HUDEP-2 (cell line): Measurements from ENCODE around the gene TET3.
A peak's percentile ranks its signal among the peaks of the same experiment; 100 is the strongest.
"Not testable (repeated sequence)": the region's sequence is repeated elsewhere in the genome, so short reads cannot be mapped to it uniquely, and the experiment has no call there.

ENCODE experiments used
- DNase-seq, 76 experiments: peaks; one replicate each; lab custom pipeline; 2025; ENCODE audit not compliant: unreplicated experiment in 76 of 76; lab: John Stamatoyannopoulos, UW

The TET3 gene

DNA sequence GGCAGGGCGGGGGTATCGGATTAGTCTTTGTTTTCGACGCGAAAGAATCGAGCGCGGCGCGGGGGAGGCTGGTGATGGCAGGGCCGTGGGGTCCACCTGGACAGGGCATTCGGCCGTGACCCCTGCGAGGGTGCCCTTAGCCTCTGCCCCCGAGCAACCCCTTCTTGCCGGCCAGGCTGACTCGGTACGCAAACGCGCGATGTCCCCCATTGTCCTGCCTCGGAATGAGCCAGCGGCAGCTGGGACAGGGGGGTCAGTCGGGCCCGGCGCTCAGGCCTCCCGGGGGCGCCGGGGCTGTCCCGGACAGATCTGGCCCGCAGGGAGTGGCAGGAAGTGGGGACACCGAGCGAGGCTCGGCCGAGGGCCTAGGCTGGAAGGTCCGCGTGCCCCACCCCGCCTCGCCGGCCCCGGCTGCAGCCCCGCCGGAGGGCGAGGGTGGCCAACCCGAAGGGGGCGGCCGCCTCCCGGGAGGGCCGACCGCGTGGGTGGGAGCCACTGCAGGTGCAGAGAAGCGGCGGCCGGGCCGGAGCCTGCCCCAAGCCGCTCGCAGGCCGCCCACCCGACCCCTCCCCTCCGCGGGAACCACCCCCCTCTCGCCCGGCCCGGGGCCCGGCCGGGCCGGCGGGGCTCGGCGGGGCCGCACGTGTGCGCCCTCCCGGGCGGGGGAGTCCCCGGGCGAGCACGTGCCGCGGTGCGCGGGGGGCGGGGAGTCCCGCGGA lies at the start of gene TET3:
TSS of gene TET3 (plus strand) at position 708 of the 719 bp plus-strand sequence. CDS start 1,494 bp downstream, outside the sequence.
- DNase-seq = peak in 36 of 76 experiments; percentile 12 to 57 (median 38)

DNA sequence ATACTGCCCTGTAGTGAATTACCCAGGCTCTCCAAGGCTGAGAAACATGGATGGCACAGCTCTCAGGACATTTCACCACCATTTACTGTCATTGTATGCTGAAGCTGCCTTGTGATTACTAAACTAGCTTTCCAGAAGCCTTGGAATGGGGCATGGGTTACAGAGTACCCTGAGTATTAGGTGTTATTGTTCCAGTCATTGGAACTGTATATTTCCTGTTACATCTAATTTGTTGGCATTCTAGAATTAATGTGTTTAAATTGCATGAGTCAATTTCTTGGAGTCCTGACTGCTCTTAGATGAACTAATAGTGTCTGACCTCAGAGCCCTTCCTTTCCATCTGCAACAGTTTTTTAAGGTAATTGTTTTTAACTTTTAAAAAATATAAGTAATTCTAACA lies 49.1 kb upstream of the TET3 start:
- DNase-seq = no peak

GRCh38 chr2:73937103-73937885 lies 47.4 kb upstream of the TET3 start:
- DNase-seq = no peak

DNA sequence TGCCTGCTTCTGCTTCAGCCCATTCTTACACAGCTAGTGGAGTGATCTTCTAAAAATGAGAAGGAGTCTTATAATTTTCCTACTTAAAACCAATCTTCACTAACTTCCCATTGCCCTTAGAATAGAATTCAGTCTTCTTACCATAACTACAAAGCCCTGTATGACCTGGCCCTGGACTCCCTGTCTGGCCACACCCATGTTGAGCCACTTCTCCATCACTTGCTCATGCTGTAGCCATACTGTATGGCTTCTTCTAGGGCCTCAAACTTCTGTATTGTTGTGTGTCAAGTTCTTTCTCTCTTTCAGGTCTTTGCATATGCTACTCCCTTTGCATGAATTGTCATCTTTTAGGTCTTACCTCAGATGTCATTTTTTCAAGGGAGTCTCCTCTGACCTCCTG lies 46.8 kb upstream of the TET3 start:
- DNase-seq = no peak

GRCh38 chr2:73938718-73939352 lies 45.9 kb upstream of the TET3 start:
- no peak for DNase-seq

DNA sequence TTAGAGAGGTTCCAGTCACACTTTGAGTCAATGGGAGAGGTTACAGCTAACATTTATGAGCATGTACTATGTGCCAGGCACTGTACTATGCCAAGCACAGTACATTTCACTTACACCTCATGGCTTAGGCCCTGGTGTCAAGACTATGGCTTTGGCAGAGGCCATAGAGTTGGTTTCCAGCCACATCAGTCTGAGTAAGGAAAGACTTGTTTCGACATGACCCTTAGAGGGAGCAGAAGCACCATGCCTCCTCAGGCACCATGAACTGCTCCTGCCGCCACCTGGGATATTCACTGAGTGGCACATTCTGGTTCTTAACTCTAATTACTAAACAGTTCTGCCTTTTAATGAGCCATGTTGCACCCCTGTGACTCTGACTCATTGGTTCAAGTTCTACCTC lies 45.3 kb upstream of the TET3 start:
- DNase-seq = peak in 10 of 76 experiments; percentile 1 to 16 (median 10)

- not testable (repeated sequence) for DNase-seq
These were observed 44.6 kb upstream of the TET3 start for GRCh38 chr2:73940066-73940465.

DNA sequence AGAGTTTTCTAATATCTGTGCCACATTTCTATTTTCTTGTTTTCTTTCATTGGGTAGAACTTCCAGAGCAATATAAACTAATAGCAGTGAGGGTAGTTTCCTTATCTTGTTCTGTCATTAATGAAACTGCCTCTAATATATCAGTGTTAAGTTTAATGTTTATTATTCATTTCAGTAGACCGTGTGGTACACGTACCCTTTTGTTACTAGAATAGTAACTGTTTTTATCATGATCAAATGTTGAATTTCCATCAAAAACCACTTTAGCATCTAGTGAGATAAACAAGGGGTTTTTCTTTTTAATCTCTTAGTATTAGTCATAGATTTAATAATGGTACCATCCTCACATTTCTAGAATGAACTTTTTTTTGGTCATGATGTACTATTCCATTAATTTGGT lies 42.0 kb upstream of the TET3 start:
- no peak for DNase-seq

DNA sequence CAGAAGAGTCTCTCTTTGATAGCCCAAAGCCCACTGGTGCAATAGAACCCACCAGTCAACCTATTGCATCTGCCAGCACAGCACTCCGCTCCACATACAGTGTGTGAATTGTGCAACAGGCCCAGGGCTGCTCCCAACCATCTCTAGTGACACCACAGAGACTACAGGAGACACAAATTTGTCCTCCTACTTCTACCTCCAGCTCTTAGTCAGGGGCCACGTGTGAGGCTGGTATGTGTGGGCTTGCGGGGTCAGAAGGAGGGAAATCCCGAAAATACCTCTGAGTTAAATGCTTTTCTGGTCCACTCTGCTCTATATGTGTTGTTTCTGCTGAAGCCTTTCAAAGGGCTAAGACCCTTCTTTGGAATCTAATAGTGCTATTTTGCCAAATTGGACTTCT lies 40.0 kb upstream of the TET3 start:
- DNase-seq = no peak

DNA sequence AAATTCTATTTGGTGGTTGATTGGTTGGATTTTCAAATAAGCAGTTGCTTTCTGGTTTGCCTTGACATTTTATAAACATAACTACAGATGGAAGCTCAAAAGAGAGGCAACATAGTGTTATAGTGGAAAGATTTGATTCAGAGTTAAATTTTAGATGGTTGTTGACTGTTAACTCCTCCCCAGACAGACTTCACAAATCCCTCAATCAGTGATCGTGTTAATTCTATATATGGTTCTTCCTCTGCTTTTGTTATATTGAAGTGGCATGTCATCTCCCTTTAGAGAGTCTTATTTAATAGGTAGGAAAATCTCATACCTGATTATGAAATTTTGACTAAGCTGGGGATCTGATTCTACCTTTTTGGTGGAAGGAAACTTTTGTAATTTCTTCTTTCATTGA lies 38.5 kb upstream of the TET3 start:
- DNase-seq = no peak

- no peak for DNase-seq
These were observed 38.0 kb upstream of the TET3 start for GRCh38 chr2:73946666-73947065.

DNA sequence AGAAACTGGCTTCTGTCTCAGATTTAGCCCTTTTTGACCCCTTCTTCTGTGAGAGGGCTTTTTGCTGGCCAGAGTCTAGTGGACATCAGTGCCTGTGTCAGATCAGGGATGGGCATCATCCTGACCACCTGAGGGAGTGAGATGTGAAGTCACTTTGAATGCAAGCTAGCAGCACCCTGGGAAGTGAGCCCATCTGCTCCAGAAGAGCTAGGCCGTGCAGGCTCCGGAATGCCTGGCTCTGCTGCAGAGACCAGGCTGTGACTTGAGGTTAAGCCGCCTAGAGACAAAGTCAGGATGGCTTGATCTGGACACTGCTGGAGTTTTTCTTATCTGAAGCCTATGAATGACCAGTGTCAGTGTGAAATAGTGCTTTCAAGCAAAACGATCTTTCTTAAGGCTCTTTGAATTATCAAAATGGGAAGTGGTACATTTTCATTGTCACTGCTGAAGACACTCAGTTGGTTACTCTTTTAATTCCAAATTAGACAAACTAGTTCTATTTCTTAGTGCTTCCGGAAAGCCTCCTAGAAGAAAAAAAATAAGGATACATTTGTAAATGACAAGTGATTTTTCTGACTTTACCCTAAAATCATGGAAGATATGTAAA lies 37.2 kb upstream of the TET3 start:
- DNase-seq = no peak

DNA sequence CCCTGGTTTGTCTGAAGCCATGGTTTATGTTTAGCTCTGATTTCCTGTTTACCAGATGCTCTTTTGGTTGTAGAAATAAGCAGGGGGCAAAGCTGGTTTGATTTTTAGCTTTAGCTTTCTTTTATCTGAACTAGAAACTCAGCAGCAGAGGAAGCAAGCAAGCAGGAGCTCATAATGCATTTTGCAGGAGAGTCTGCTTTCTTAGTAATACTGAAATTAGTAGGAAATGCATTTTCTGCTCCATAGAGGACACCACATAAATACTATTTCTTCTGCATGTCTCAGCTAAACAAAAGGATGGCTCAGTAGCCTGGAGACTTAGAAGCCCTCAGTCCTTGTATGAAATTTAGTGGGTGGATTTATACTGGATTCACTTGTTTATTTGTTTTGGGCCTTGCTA lies 34.9 kb upstream of the TET3 start:
- DNase-seq = no peak

DNA sequence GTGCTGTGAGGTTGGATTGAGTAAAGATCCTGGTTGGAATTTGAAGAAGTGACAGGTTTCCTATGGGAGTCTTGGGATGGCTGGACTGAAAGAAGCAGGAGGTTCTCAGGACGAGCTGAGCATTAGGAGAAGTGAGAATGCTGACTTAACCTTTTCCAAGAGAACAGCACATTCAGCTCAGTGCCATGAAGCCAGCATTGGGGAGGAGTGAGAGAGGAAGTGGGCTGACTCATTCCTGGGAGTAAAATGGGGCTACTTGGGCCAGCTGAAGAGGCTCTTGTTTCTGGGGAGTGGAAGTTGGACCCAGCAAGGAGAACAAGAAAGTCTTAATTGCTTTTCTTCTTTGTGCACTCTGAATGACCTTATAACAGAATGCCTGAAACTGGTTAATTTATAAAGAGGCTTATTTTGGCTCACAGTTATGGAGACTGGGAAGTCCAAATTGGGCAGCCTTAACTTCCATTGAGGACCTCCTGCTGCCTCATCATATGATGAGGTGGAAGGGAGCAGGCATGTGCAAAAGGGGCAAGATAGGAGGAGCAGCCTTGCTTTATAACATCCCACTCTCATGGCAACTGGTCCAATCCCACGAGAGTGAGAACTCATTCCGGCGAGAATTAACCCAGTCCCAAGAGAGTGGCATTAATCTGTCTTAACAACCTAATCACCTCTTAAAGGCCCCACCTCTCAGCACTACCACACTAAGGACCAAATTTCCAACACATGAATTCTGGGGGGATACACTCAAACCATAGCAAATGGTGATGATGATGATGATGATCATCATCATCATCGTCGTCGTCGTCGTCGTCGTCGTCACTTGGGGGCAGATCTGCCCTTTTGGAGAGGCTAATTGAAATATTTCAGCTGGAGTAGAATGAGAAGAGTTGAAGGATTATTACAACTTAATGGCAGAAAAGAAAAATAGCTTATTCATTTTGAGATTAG lies 31.9 kb upstream of the TET3 start:
- no peak for DNase-seq

DNA sequence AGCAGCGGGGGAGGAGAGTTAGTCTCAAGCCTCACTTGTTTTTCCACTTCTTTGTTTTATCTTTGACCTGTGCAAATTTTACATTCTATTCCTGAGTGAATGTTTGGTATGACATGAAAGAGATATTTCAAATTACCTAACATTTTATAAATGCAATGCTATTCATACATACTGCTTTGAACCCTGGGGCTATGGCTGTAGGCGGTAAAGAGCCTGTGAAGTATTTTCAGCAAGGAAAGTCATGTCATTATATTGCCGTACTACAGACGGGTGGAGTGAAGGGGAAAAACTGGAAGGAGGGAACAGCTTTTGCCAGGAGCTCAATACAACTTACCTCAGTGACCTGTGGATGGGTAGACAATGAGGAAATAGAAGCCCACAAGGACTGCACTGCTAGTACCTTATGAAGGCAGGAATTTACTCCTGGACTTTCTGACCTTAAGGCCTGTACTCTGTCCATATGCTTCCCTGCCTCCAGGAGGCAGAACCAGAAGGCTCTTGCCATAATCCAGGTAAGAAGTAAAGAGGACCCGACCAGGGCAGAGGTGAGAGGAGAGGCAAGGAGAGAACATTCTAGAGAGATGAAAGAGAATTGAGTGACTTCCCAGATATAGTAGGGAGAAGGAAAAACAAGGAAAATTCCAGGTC lies 28.4 kb upstream of the TET3 start:
- no peak for DNase-seq

GRCh38 chr2:73961274-73961673 lies 23.4 kb upstream of the TET3 start:
- DNase-seq = no peak

DNA sequence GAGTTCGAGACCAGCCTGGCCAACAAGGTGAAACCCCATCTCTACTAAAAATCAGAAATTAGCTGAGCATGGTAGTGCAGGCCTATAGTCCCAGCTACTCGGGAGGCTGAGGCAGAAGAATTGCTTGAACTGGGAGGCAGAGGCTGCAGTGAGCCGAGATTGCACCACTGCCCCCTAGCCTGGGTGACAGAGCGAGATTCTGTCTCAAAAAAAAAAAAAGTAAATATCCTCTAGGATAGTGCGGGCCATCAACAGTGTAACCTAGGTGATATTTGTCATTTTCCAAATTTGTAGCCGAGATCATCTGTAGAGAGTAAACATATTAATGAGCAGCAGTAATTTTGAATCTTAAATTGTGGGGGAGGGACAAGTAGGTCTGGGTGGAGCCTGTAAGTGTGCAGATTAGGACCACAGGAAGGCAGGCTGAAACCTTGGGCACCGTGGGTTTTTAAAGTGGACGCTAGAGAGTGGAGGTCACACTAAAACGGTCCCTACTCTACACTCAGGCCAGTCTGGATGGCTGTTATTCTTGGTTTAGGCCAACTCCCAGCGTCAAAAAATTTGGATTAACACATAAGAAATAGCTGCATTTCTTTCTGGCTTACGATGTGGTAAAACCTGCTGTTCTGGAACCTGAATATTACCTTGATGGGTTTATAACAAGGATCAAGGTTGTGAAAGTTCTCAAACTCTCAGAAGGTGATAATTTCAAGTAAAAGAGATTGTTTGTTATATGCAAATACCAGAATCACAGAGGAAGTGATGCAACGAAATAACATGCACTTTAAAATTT lies 22.7 kb upstream of the TET3 start:
- DNase-seq = no peak

DNA sequence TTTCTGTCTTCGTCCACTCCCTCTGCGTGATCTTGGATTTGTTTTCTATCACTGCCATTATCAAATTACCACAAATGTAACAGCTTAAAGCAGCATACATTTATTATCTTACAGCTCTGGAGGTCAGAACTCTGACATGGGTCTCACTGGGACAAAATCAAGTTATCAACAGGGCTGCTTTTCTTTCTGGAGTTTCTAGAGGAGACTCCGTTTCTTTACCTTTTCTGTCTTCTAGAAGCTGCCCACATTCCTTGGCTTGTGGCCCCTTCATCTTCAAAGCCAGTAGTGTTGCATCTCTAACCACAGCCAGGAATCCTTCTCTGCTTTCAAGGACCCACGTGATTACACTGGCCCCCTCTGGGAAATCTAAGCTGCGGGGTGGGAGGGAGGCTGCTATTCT lies 21.9 kb upstream of the TET3 start:
- DNase-seq = no peak
